K562 (cell line): Measurements from ENCODE around the gene EYA2. TPM values are rescaled to one million over a fixed set of nuclear protein-coding genes. Genes with fewer than 3 reads are reported as not detected.

Experiments
- ATAC-seq: fragments of 200-7000 bp; cut with Tn5 transposase; 3 replicates; pipeline ENCODE4 v1.9.1; 2020; ENCODE audit warnings: moderate library complexity
- BruUV-seq: library from RNA; stranded (reverse); fragments of 400-500 nt; replicated peaks from 2 replicates; lab custom pipeline; 2021; lab: Mats Ljungman, UMichigan
- CTCF ChIA-PET: fragments of 300-600 bp; formaldehyde crosslinking; extraction: SDS; loops from one replicate; lab custom pipeline; 2021; ENCODE audit warnings: low intra/inter-chr PET ratio; lab: Yijun Ruan, JAX
- POLR2A ChIA-PET: fragments of 300-600, 350-650 bp; sonication (Branson Sonifier 250); formaldehyde crosslinking; extraction: SDS; loops from one replicate; lab custom pipeline; 2021; ENCODE audit warnings: antibody characterized with exemption, inconsistent platforms; lab: Yijun Ruan, JAX
- DNase-seq, 4 experiments: peaks; one replicate each; pipeline versions ENCODE4 v3.0.0 to v3.0.0-alpha.2; 2011 to 2018; ENCODE audit warnings: low spot score in 3 of 4, mixed read lengths in 3 of 4; ENCODE audit errors: extremely low read depth in 1 of 4
- FAIRE-seq: peaks from 2 replicates; lab custom pipeline; 2011; peaks lifted over from hg19 to GRCh38; lab: Jason Lieb, UNC
- H2AFZ ChIP-seq: 2 replicates; pipeline ENCODE4 v1.6.0; 2011; ENCODE audit warnings: low read depth, low read length, control low read depth, inconsistent platforms
- H3K27ac ChIP-seq: fragments of 200-600 bp; 3 replicates; pipeline ENCODE4 v1.8.0; 2011; ENCODE audit warnings: low read depth, mild to moderate bottlenecking, control low read depth, inconsistent platforms, low read length, moderate library complexity, mixed read lengths; ENCODE audit errors: extremely low read depth
- H3K27me3 ChIP-seq, 2 experiments: fragments of 300-600 bp in 1 of 2; 2 replicates in 1 of 2; 3 replicates in 1 of 2; pipeline versions ENCODE4 v1.6.0 to v1.8.0; 2011; ENCODE audit warnings: inconsistent platforms in 2 of 2, low read length in 2 of 2, mild to moderate bottlenecking in 1 of 2, mixed read lengths in 1 of 2, moderate library complexity in 1 of 2; ENCODE audit not compliant: control insufficient read depth in 2 of 2, insufficient read depth in 2 of 2
- H3K36me3 ChIP-seq: fragments of 300-600 bp; 3 replicates; pipeline ENCODE4 v1.8.0; 2011; ENCODE audit warnings: mild to moderate bottlenecking, low read length, inconsistent platforms; ENCODE audit not compliant: control insufficient read depth, insufficient read depth
- H3K4me1 ChIP-seq, 2 experiments: fragments of 200-600 bp in 1 of 2; replicated peaks in 1 of 2; 2 replicates in 1 of 2; 3 replicates in 1 of 2; pipeline versions ENCODE4 v1.5.1 to v1.8.0; 2011; ENCODE audit warnings: inconsistent platforms in 2 of 2, low read length in 2 of 2, mild to moderate bottlenecking in 1 of 2, mixed read lengths in 1 of 2, moderate library complexity in 1 of 2; ENCODE audit not compliant: control insufficient read depth in 2 of 2, insufficient read depth in 2 of 2
- H3K4me2 ChIP-seq: 2 replicates; pipeline ENCODE4 v1.6.1; 2011; ENCODE audit warnings: low read length, control low read depth, inconsistent platforms, mixed read lengths; ENCODE audit not compliant: insufficient read depth
- H3K4me3 ChIP-seq: fragments of 200-600 bp; sonication (generic), shearing (Covaris generic); 2 replicates; pipeline ENCODE4 v1.5.1; 2016; ENCODE audit warnings: control low read depth, inconsistent platforms
- H3K79me2 ChIP-seq: fragments of 200-600 bp; 3 replicates; pipeline ENCODE4 v1.8.0; 2011; ENCODE audit warnings: low read length, inconsistent platforms; ENCODE audit not compliant: control insufficient read depth, insufficient read depth
- H3K9ac ChIP-seq, 2 experiments: 2 replicates each; pipeline versions ENCODE4 v1.6.0 to v1.6.1; 2011; ENCODE audit warnings: low read depth in 2 of 2, low read length in 2 of 2, control low read depth in 1 of 2, inconsistent platforms in 1 of 2, mild to moderate bottlenecking in 1 of 2, mixed read lengths in 1 of 2; ENCODE audit not compliant: insufficient read depth in 1 of 2
- H3K9me1 ChIP-seq: one replicate; pipeline ENCODE4 v1.6.0; 2011; ENCODE audit warnings: inconsistent platforms, mild to moderate bottlenecking, low read length, moderate library complexity; ENCODE audit not compliant: control insufficient read depth, insufficient read depth
- H3K9me3 ChIP-seq: replicated peaks from 2 replicates; pipeline ENCODE4 v1.5.1; 2011; ENCODE audit warnings: low read depth, low read length, inconsistent platforms; ENCODE audit not compliant: control insufficient read depth, insufficient read depth
- H4K20me1 ChIP-seq: replicated peaks from 2 replicates; pipeline ENCODE4 v1.6.1; 2011; ENCODE audit warnings: low read length, inconsistent platforms, mixed read lengths; ENCODE audit not compliant: control insufficient read depth, insufficient read depth
- CC2D1A ChIP-seq: fragments of 450-650 bp; IDR thresholded peaks from 2 replicates; pipeline ENCODE4 v1.6.1; 2017; ENCODE audit warnings: mild to moderate bottlenecking
- CSDE1 ChIP-seq, 2 experiments: fragments of 450-650 bp; IDR thresholded peaks; 2 replicates each; pipeline ENCODE4 v1.6.1; 2016; ENCODE audit warnings: mild to moderate bottlenecking in 1 of 2
- NR2F6 ChIP-seq: fragments of 450-650 bp; formaldehyde crosslinking; IDR thresholded peaks from 2 replicates; pipeline ENCODE4 v1.4.0; 2020; ENCODE audit warnings: mild to moderate bottlenecking
- RBFOX2 ChIP-seq: fragments of 200-400 bp; formaldehyde crosslinking; IDR thresholded peaks from 2 replicates; pipeline ENCODE4 v1.6.1; 2017; ENCODE audit warnings: low read depth, mild to moderate bottlenecking, low read length, moderate library complexity
- WGBS: fragments of 100-300 bp; shearing (Covaris generic); methylation state at CpG from one replicate; pipeline ENCODE4 v1.1.6; 2016; ENCODE audit warnings: low coverage, mixed read lengths; ENCODE audit not compliant: insufficient coverage; ENCODE audit errors: missing lambda C conversion rate; 5-methylcytosine and 5-hydroxymethylcytosine counted together
- in situ Hi-C: fragments of 300-500 bp; cut with MboI; formaldehyde crosslinking; loops from 4 replicates; pipeline ENCODE4 v1.15.0; 2018; ENCODE audit warnings: inconsistent platforms, mixed read lengths
- intact Hi-C: fragments of 100-400 bp; cut with micrococcal nuclease; formaldehyde crosslinking; loops from 2 replicates; pipeline ENCODE4 v1.14.2; 2022
- polyA plus RNA-seq, 8 experiments: library from polyadenylated mRNA; depleted of rRNA in 4 of 8; stranded (reverse) in 5 of 8; unstranded in 3 of 8; fragments of >200 nt; fragmentation: Nextera tagmentation in 2 of 8; fragmentation: Illumina TruSeq in 1 of 8; extraction: Ambion mirVana in 2 of 8; extraction: Trizol in 1 of 8; gene quantifications; 2 replicates each; pipeline versions ENCODE4 v1.2.1 to v1.2.3, GENCODE V29; 2011 to 2014; ENCODE audit warnings: inconsistent platforms in 1 of 8, missing spikeins in 1 of 8
- total RNA-seq, 7 experiments: library from RNA; depleted of rRNA in 6 of 7; stranded (reverse); fragments of >200 nt in 6 of 7; fragmentation: Illumina TruSeq in 2 of 7; extraction: Trizol in 2 of 7; gene quantifications; 2 replicates each; pipeline versions ENCODE4 v1.2.1 to v1.2.3, GENCODE V29; 2011 to 2021; ENCODE audit warnings: low replicate concordance in 1 of 7
- TF ChIP-seq, protein P1 (sequence below): fragments of 200-800 bp; sonication (Bioruptor generic); IDR thresholded peaks from 2 replicates; pipeline ENCODE4 v1.6.1; 2017; ENCODE audit warnings: missing genetic modification characterization, missing compliant biosample characterization
- TF ChIP-seq, protein P2 (sequence below): fragments of 450-650 bp; IDR thresholded peaks from 2 replicates; pipeline ENCODE4 v1.6.1; 2016; ENCODE audit warnings: borderline replicate concordance
- TF ChIP-seq, protein P3 (sequence below), 3 experiments: fragments of 200-800 bp in 1 of 3; fragments of 250-450 bp in 1 of 3; fragments of 450-650 bp in 1 of 3; sonication (Bioruptor Pico) in 1 of 3; sonication (Bioruptor generic) in 1 of 3; formaldehyde crosslinking in 1 of 3; IDR thresholded peaks; 2 replicates each; pipeline versions ENCODE4 v1.6.1 to v1.8.0; 2016 to 2022; ENCODE audit warnings: mild to moderate bottlenecking in 2 of 3, missing genetic modification characterization in 2 of 3, missing compliant biosample characterization in 1 of 3, moderate library complexity in 1 of 3
- TF ChIP-seq, protein P4 (sequence below): sonication (generic); IDR thresholded peaks from 2 replicates; pipeline ENCODE4 v1.6.1; 2016

The EYA2 gene
- total and polyA plus RNA-seq, 9 of the 15 experiments (the other 6 are each of a cell fraction or from before 2014, with no cell fraction given), result 0.03 TPM; not detected in 8

DNA sequence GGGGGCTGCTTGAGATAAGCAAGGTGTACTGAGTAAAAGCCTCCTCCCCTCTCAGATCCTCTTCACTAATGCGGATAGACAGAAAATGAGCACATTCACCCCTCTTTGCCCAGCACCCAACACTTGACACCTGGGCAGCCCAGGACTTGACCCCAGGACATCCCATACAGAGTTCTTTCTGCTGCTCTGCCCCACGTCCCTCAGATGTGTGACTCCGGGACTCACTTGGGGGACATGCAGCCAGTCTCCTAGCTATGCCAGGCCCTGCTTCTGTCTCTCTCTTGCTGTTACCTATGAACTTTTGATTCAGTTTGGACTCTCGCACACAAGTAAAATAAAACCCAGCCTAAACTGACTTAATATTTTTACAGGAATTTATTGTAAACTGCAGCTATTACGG, 159.9 kb downstream of the EYA2 start:
- Histone ChIP-seq H3K4me1 (no peaks in the 10 kb centered on the region; a peak in 1 of 5 replicates), H3K27ac (no peak overlapping the region), H3K36me3 (no peaks in the 10 kb centered on the region), H4K20me1 (no peaks in the 10 kb centered on the region), H3K4me2 (no peak overlapping the region), H3K79me2 (no peaks in the 10 kb centered on the region), H3K4me3 (no peak overlapping the region), H2AFZ (no peak overlapping the region), H3K27me3 (peaks cover 16 to 37% of the 10 kb centered on the region in 2 experiments), H3K9me3 (no peaks in the 10 kb centered on the region), H3K9ac (no peak overlapping the region), H3K9me1 (no peaks in the 10 kb centered on the region)
- no peak for DNase-seq
- BruUV-seq, result no TSS peak
- CTCF ChIA-PET, result no interaction called here
- in situ Hi-C loops (no loop called here), intact Hi-C loops (no loop called here)
- 17% methylated on average over 5 of the region's 5 CpGs for WGBS
- POLR2A ChIA-PET, result interaction anchor here (0.6 kb wide), 1 partner anchor 621 kb away, joined by 4 read pairs; no protein-coding TSS in a partner anchor
- TF ChIP-seq NR2F6 (CRISPR knock-in tag), result no peak
- TF ChIP-seq, protein P1, sequence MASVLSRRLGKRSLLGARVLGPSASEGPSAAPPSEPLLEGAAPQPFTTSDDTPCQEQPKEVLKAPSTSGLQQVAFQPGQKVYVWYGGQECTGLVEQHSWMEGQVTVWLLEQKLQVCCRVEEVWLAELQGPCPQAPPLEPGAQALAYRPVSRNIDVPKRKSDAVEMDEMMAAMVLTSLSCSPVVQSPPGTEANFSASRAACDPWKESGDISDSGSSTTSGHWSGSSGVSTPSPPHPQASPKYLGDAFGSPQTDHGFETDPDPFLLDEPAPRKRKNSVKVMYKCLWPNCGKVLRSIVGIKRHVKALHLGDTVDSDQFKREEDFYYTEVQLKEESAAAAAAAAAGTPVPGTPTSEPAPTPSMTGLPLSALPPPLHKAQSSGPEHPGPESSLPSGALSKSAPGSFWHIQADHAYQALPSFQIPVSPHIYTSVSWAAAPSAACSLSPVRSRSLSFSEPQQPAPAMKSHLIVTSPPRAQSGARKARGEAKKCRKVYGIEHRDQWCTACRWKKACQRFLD (CRISPR knock-in tag), result no peak
- no peak for TF ChIP-seq CSDE1 (IDR thresholded peaks at IDR 0.05)
- TF ChIP-seq, protein P2, sequence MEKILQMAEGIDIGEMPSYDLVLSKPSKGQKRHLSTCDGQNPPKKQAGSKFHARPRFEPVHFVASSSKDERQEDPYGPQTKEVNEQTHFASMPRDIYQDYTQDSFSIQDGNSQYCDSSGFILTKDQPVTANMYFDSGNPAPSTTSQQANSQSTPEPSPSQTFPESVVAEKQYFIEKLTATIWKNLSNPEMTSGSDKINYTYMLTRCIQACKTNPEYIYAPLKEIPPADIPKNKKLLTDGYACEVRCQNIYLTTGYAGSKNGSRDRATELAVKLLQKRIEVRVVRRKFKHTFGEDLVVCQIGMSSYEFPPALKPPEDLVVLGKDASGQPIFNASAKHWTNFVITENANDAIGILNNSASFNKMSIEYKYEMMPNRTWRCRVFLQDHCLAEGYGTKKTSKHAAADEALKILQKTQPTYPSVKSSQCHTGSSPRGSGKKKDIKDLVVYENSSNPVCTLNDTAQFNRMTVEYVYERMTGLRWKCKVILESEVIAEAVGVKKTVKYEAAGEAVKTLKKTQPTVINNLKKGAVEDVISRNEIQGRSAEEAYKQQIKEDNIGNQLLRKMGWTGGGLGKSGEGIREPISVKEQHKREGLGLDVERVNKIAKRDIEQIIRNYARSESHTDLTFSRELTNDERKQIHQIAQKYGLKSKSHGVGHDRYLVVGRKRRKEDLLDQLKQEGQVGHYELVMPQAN, result no peak
- TF ChIP-seq, protein P3, sequence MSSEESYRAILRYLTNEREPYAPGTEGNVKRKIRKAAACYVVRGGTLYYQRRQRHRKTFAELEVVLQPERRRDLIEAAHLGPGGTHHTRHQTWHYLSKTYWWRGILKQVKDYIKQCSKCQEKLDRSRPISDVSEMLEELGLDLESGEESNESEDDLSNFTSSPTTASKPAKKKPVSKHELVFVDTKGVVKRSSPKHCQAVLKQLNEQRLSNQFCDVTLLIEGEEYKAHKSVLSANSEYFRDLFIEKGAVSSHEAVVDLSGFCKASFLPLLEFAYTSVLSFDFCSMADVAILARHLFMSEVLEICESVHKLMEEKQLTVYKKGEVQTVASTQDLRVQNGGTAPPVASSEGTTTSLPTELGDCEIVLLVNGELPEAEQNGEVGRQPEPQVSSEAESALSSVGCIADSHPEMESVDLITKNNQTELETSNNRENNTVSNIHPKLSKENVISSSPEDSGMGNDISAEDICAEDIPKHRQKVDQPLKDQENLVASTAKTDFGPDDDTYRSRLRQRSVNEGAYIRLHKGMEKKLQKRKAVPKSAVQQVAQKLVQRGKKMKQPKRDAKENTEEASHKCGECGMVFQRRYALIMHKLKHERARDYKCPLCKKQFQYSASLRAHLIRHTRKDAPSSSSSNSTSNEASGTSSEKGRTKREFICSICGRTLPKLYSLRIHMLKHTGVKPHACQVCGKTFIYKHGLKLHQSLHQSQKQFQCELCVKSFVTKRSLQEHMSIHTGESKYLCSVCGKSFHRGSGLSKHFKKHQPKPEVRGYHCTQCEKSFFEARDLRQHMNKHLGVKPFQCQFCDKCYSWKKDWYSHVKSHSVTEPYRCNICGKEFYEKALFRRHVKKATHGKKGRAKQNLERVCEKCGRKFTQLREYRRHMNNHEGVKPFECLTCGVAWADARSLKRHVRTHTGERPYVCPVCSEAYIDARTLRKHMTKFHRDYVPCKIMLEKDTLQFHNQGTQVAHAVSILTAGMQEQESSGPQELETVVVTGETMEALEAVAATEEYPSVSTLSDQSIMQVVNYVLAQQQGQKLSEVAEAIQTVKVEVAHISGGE (CRISPR knock-in tag; IDR thresholded peaks at IDR 0.05), result no peak
- no peak for TF ChIP-seq RBFOX2
- TF ChIP-seq, protein P4, sequence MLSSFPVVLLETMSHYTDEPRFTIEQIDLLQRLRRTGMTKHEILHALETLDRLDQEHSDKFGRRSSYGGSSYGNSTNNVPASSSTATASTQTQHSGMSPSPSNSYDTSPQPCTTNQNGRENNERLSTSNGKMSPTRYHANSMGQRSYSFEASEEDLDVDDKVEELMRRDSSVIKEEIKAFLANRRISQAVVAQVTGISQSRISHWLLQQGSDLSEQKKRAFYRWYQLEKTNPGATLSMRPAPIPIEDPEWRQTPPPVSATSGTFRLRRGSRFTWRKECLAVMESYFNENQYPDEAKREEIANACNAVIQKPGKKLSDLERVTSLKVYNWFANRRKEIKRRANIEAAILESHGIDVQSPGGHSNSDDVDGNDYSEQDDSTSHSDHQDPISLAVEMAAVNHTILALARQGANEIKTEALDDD, result no peak
- no peak for TF ChIP-seq CC2D1A
- no peak for ATAC-seq
- FAIRE-seq, result no peak
